ENCODE measurements around the gene LDOC1.
A peak's percentile ranks its signal among the peaks of the same experiment; 100 is the strongest.
"Not testable (repeated sequence)": the region's sequence is repeated elsewhere in the genome, so short reads cannot be mapped to it uniquely, and the experiment has no call there.

The LDOC1 gene

GRCh38 chrX:141176586-141177451, at the start of gene LDOC1:
TSS of gene LDOC1 (minus strand) at chrX:141177129. CDS start at chrX:141177021, 108 bp downstream.
- peak; percentile 55 for DNase-seq (ENCODE audit: low read depth)

- DNase-seq (ENCODE audit: low read depth): no peak
Measured at GRCh38 chrX:141221611-141222010, 44.7 kb upstream of the LDOC1 start.

GRCh38 chrX:141220342-141221008, 43.5 kb upstream of the LDOC1 start:
- no peak for DNase-seq (ENCODE audit: low read depth)

- DNase-seq (ENCODE audit: low read depth): no peak
Measured at GRCh38 chrX:141214196-141214595, 37.3 kb upstream of the LDOC1 start.

DNA sequence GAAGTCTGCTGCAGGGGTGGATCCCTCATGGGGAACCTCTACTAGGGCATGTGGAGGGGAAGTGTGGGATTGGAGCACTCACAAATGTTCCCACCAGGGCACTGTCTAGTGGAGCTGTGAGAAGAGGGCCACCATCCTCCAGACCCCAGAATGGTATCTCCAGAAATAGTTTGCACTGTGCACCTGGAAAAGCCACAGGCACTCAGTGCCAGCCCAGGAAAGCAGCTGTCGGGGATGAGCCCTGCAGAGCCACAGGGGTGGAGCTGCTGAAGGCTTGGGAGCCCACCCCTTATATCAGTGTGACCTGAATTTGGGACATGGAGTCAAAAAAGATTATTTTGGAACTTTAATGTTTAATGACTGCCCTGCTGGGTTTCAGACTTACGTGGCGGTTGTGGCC, 25.0 kb upstream of the LDOC1 start:
- no peak for DNase-seq (ENCODE audit: low read depth)

GRCh38 chrX:141188573-141188972, 11.6 kb upstream of the LDOC1 start:
- not testable (repeated sequence) for DNase-seq (ENCODE audit: low read depth)

- DNase-seq (ENCODE audit: low read depth): no peak
Measured at GRCh38 chrX:141185366-141185765, 8.4 kb upstream of the LDOC1 start.

- DNase-seq (ENCODE audit: low read depth): no peak
Measured at GRCh38 chrX:141183000-141183399, 6.1 kb upstream of the LDOC1 start.

DNA sequence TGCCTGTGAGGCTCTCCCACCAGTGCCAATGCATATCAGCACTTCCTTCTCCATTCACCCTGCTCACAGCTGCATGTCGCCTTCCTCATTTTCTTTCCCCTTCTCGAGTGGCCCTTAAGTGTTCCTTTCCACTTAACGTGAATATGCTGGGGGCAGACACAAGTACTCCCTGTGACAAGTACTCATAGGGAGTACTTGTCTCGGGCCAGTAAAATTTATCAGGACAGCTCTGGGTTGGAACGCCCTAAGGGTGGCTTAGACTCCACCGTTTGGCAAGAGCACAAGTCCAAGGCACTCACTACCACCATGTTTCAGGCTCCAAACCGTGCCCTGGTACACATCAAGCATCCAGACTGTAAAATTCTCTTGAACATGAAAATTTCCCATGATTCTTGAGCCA, 3.9 kb upstream of the LDOC1 start:
- no peak for DNase-seq (ENCODE audit: low read depth)

GRCh38 chrX:141175786-141176185, 1.1 kb downstream of the LDOC1 start:
- no peak for DNase-seq (ENCODE audit: low read depth)

DNA sequence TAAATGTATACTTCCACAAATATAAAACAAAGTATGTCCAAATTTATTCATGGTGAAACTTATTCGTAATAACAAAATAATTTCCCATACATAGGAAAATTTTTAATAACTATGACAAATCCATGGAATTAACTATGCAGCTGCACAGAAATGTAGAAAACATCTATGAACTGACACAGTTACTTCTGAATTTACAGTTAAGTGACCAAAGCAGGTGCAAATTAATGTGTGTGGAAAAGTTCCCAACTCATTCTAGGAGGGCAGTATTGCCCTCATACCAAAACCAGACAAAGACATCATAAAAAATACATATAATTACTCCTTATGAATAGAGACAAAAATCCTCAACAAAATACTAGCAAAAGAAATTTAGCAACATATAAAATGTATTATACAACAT, 12.5 kb downstream of the LDOC1 start:
- no peak for DNase-seq (ENCODE audit: low read depth)

- DNase-seq (ENCODE audit: low read depth): no peak
Measured at GRCh38 chrX:141158084-141158483, 18.8 kb downstream of the LDOC1 start.

- not testable (repeated sequence) for DNase-seq (ENCODE audit: low read depth)
Measured at GRCh38 chrX:141155231-141155630, 21.7 kb downstream of the LDOC1 start.

DNA sequence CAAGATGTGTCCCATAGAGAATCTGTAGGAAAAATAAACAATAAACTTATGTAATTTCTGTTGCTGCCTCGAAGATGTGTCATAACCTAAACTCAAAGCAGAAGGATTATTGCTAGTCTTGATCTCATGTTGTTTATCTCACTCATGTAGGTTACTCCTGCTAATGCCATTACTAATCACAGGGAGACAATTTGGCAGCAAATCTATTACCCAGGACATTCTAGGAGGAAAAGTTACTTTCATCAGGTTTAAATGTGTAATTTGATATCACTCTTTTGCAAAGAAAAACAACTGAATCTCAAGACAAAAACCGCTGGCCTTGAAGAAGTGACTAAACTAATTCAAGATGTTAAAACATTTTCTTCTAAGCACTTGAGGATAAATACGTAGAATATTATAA, 34.0 kb downstream of the LDOC1 start:
- no peak for DNase-seq (ENCODE audit: low read depth)

GRCh38 chrX:141133272-141133671, 43.7 kb downstream of the LDOC1 start:
- DNase-seq (ENCODE audit: low read depth): no peak

GRCh38 chrX:141127146-141127545, 49.8 kb downstream of the LDOC1 start:
- DNase-seq (ENCODE audit: low read depth): no peak
